HTR-8/SVneo (cell line): ENCODE data around the gene PYGO2.
"Not testable (repeated sequence)": the region's sequence is repeated elsewhere in the genome, so short reads cannot be mapped to it uniquely, and the experiment has no call there.

Experiments
- DNase-seq: peaks from one replicate; pipeline ENCODE4 v3.0.0; 2011; ENCODE audit warnings: low spot score, mixed read lengths; ENCODE audit not compliant: insufficient read length
- FAIRE-seq: peaks from 2 replicates; lab custom pipeline; 2011; peaks lifted over from hg19 to GRCh38; lab: Jason Lieb, UNC

PYGO2 gene

GRCh38 chr1:154983776-154984466 lies 22.3 kb upstream of the PYGO2 start:
- no peak for DNase-seq
- FAIRE-seq: no peak

GRCh38 chr1:154982897-154983648 lies 21.5 kb upstream of the PYGO2 start, which contains the start of gene FLAD1:
Gene FLAD1, plus strand, starts transcription at chr1:154983344. Its CDS starts 351 bp downstream, at chr1:154983695.
- DNase-seq (peak; percentile 97), FAIRE-seq (no peak)

DNA sequence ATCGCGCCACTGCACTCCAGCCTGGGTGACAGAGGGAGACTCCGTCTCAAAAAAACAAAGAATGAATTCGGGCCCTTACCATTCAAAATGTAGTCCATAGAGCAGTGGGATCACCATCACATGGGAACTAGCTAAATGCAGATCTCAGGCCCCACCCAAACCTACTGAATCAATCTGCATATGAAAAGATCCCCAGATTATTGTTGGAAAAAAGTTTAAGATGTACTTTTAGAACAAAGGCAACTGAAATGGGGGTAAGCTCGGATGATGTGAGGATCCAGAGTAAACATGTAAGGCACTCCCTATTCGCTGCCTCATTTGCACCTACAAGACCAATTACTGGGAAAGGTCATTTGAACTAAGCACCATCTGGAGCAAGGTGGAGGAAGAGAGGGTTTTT lies 20.8 kb upstream of the PYGO2 start:
- DNase-seq: no peak
- no peak for FAIRE-seq

GRCh38 chr1:154978360-154978759 lies 16.8 kb upstream of the PYGO2 start:
- no peak for DNase-seq
- no peak for FAIRE-seq

DNA sequence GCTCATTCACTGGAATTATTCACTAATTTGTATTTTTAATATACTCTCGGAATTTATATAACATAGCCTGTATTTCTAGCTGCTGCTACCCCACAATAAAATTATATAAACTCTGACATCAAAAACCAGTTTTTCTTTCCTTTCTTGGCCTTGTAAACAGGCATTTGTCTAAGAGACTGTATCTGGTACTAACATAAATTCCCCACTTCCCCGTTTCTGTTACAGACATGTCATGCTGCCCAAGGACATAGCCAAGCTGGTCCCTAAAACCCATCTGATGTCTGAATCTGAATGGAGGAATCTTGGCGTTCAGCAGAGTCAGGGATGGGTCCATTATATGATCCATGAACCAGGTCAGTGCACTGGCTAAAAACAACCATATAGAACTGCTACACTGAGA lies 16.2 kb upstream of the PYGO2 start:
- DNase-seq, FAIRE-seq: not testable (repeated sequence)

DNA sequence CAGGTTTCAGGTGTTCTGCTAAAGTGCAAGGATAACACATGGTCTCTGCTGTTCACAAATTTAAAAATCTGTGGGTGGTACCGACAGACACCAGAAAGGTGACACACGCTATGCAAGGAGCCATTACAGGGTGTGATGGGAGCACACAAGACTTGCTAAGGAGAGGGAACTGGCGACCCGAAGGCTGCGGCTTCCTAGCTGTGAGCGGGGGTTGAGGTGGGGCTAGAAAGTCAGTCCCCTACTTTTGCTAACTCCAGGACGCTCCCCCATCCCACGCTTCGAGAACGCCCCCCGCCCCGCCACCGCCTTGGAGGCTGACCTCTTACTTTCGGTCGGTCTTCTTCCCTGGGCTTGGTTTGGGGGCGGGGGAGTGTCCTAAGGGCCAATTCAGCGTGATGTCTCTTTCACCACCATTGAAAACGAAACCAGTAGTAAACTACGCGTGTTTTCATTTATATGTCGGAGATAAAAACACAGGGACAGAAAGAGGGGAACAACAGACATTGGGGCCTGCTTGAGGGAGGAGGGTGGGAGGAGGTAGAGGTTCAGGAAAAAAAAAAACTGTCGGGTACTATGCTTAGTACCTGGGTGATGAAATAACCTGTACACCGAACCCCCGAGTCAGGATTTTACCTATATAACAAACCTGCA lies 14.0 kb upstream of the PYGO2 start:
- FAIRE-seq: no peak
- no peak for DNase-seq

GRCh38 chr1:154974808-154975408 lies 13.3 kb upstream of the PYGO2 start:
- peak; percentile 82 for DNase-seq
- no peak for FAIRE-seq

DNA sequence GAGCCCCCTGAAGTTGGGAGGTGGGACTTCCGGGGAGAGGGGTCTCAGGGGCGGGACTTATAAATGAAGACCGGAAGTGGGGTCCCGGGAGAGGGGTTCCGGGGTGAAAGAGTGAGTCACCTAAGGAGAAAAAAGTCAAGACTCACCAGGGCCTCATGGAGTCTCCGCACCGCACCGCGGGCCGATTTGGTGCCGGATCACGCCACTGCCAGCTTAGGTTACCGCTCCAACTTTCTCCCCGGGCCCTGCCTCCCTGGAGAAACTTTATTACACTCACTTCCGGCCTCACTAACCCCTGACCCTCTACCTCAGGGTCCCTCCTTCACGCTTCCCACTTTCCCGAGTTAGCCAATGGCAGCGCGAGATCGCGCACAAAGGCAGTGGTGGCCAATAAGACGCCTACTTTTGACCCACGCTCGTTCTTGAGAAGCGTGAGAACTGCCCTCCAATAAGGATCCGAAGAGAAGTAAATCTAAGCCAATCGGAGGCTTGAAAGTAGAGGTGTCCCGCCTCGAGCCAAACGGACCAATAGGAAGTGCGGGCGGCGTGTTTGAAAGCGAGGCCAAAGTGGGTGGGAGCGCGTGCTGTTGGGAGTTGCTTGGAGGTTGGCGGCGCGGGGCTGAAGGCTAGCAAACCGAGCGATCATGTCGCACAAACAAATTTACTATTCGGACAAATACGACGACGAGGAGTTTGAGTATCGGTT lies 12.7 kb upstream of the PYGO2 start, which contains the start of gene CKS1B:
Gene CKS1B (plus strand): TSS at position 580 of the 706 bp plus-strand sequence. CDS start 65 bp downstream, at position 645.
- peak; percentile 23 for FAIRE-seq

GRCh38 chr1:154973344-154974101 lies 11.9 kb upstream of the PYGO2 start:
- DNase-seq (peak; percentile 77), FAIRE-seq (no peak)

More for the DNA sequence above, 12.7 kb upstream of the PYGO2 start, which contains the start of gene CKS1B:
- DNase-seq: peak; percentile 88

DNA sequence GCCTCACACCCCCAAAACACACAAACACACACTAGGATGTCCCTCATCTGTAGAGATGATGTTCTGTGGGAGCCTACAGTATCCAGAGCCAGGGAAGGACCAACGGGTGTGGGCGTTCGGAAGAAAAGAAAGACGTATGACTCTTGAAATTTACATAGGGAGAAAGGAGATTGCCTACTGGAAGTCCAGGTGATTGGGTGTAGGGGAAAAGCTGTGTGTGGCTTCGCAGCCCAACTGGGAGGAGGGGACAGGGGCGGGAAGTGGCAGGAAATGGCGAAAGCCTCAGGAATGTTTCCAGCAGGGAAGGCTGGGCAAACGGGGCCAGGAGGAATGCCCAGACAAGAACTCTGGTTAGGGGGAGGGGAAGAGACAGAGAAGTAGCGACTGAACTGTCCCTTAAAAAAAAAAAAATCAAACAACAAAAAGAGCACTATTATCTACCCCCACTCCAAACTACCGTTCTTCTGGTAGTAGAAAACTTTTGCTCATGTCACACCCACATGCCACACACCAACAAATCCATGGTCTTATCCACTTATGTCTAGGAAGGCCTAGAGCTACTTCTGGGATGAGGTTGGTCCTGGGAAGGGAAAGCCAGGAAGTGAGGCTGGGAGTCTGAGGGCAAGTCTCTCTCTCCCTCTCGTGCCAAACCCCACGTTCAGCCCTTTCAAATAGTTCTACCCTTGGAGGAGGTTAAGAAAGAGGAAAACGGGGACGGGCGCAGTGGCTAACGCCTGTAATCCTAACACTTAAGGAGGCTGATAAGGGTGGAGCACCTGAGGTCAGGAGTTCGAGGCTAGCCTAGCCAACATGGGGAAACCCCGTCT lies 11.1 kb upstream of the PYGO2 start:
- DNase-seq: peak; percentile 76
- no peak for FAIRE-seq

DNA sequence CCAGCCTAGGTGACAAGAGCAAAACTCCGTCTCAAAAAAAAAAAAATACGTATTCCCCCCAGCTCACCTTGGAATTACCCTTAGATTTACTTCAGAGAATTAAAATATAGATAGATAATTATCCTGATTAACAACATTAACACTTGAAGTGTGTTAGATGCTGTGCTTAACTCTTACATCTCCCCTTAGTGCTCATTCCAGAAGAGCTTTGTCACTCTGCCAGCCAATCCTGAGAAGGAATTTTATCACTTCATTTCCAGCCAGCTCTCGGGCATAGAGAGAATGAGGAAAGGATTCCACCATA lies 10.6 kb upstream of the PYGO2 start:
- no peak for DNase-seq
- FAIRE-seq: no peak

DNA sequence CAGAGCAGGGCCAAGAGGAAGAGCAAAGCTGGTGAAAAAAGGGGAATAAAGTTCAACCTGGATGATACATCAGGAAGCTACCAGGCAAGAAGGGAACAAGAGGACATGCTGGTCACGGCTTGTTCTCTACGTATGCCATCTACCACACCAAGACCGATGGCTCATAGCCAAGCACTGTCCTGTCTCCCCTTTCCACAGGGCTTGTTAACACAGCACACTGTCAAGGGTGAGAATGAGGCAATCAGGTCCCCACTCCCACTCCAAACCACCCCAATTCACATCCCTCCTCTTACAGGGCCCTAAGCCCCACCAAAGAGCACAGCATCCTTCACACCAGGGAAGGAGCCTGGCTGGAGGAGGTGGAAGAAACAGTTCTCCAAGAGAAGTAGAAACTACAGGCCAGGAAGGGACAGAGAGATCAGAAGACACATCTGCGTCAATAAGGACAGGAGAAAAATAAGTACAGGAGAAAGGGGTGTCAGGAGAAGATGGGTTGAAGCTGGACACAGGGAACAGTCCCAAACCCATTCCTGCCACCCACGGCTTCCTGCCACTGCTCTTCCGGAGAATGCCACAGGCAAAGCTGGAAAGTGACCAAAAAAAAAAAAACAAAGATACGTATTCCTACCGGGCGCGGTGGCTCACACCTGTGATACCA lies 9.9 kb upstream of the PYGO2 start:
- FAIRE-seq (no peak), DNase-seq (no peak)

DNA sequence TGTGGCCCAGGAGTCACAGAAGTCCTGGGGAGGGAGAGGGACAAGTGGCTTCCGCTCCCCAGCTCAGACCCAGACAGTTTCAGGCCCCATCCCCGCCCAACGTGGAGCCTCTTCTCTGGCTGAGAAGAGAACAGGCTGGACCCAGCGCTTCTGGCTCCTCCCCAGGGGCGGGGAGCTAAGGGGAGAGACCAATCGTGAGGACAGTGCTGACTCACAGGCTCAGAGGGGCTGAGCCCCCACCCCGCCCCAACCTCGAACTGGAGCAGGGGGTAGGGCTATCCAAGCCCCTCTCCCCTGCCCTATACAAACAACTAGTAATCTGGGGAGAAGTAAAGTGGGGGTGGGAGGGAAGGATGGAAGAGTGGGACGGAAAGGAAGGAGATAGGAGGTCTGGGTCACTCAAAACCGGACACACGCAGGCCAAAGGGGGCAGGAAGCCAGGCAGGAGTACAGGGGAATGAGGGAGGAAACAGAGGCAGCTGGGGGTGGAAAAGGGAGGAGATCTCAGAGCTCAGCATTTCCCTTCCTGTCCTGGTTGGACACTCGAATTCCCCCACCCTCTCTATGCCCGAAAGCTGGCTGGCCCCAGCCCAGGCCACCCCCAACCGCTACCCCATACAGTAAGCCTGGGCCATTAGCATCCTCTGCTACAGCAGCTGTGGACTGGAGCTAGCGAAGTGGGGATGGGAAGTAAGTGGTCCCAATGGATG lies 9.2 kb upstream of the PYGO2 start, which contains the start of gene SHC1:
Gene SHC1 (minus strand): TSS at position 117 of the 710 bp plus-strand sequence. CDS start 221 bp downstream, outside the sequence.
- DNase-seq (peak; percentile 81), FAIRE-seq (no peak)

DNA sequence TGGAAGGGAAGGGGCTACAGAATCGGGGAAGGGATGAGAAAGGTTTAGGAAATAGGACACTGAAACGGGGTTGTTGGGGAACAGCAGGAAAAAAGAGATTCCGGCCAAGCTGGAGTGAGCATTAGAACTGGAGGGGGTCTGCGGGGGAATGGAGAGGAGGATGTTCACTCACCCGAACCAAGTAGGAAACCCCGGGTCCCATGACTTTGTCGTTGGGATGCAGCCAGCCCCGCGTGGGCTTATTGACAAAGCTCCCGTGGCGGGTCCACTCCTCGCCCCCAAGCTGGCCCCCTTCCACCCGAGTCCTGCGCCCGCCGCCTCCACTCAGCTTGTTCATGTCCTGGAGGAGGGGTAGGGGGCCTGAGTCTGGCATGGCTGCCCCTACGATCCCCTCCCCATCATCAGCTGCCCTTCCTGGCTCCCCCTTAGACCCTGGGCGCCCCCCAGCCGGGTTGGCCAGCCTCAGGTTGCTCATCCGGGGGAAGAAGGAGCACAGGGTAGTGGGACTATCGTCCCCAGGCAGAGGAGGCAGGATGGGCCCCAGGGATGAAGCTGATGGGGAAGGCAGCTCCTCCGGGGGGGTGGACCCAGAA lies 8.4 kb upstream of the PYGO2 start:
- DNase-seq (no peak), FAIRE-seq (no peak)

DNA sequence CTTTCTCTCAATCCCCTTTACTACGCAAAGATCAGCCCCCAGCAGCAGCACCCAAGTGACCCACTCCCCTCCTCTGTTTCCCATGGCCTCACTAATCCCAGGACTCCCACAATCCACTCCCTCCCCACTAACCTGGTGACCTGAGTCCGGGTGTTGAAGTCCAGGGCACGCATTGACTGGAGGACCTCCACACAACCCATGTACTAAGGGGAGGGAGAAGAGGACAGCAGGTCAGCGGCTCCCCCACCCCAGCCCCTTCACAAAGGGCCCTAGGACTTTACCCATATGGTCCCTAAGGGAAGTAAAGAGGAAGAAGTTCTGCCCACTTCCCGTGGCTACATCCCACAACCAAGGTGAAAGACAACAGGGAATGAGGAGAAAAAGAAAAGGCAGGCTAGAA lies 7.7 kb upstream of the PYGO2 start:
- no peak for FAIRE-seq
- DNase-seq: no peak

DNA sequence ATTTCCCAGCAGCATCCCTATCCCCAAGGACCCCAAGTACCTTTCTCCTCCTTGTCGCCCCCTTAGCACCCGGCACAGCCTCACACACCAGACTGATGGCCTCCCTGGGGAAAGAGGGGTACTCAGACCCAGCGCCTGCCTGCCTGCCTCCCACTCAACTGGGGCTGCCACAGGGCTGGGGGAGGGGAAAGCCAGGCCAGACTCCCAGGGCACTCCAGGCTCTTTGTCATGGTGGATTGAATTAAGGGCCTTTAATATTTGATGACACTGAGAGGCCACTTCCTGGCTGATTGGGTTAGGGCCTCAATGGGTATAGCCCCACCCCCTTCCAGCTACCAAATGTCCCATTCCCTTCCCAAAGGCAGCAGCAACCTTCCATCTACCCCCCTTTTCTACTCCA lies 7.1 kb upstream of the PYGO2 start:
- DNase-seq (no peak), FAIRE-seq (no peak)
